Muscle of leg (tissue), 11 donors: ENCODE data around the gene PICK1. TPM values are rescaled to one million over a fixed set of nuclear protein-coding genes. Genes with fewer than 3 reads are reported as not detected.

ENCODE experiments used
- DNase-seq: peaks from one replicate; pipeline ENCODE4 v3.0.0; 2013
- H3K27ac ChIP-seq: one replicate; pipeline ENCODE4 v1.5.1; 2013; ENCODE audit warnings: mild to moderate bottlenecking, low read length, control low read depth
- H3K27me3 ChIP-seq: one replicate; pipeline ENCODE4 v1.6.1; 2013; ENCODE audit warnings: low read length; ENCODE audit not compliant: control insufficient read depth, insufficient read depth
- H3K36me3 ChIP-seq: one replicate; pipeline ENCODE4 v1.6.1; 2013; ENCODE audit warnings: low read length; ENCODE audit not compliant: control insufficient read depth, insufficient read depth
- H3K4me1 ChIP-seq: one replicate; pipeline ENCODE4 v1.6.1; 2013; ENCODE audit warnings: low read length; ENCODE audit not compliant: control insufficient read depth, insufficient read depth
- H3K4me3 ChIP-seq: one replicate; pipeline ENCODE4 v1.5.1; 2013; ENCODE audit warnings: low read length, control low read depth
- H3K9me3 ChIP-seq: replicated peaks from 2 replicates; pipeline ENCODE4 v1.6.1; 2013; ENCODE audit warnings: low read depth, low read length; ENCODE audit not compliant: control insufficient read depth
- WGBS: methylation state at CpG from one replicate; pipeline ENCODE4 v1.1.5; 2013; ENCODE audit warnings: missing lambda C conversion rate; ENCODE audit not compliant: insufficient coverage; 5-methylcytosine and 5-hydroxymethylcytosine counted together
- polyA plus RNA-seq, 8 donors: library from polyadenylated mRNA; unstranded; fragments of 120-200 nt; gene quantifications; one replicate each; pipeline versions ENCODE4 v1.2.1 to v1.2.3, GENCODE V29; 2013; ENCODE audit warnings: inconsistent platforms in 1 of 8, low replicate concordance in 1 of 8; ENCODE audit not compliant: insufficient read length in 8 of 8, insufficient read depth in 1 of 8
- total RNA-seq: library from RNA; stranded (reverse); fragments of 120-200 nt; gene quantifications from one replicate; pipeline ENCODE4 v1.2.4, GENCODE V29; 2013

PICK1 gene
- total and polyA plus RNA-seq, 9 donors, result 8.8 to 13.1 (median 10.6) TPM

GRCh38 chr22:38018938-38019827 is 38.0 kb upstream of the PICK1 start:
- H3K9me3 ChIP-seq, result no peaks in the 10 kb centered on the region
- no peak overlapping the region for H3K4me3 ChIP-seq
- no peak overlapping the region for H3K27ac ChIP-seq
- H3K27me3 ChIP-seq, result no peaks in the 10 kb centered on the region
- peaks cover 33% of the 10 kb centered on the region for H3K4me1 ChIP-seq
- WGBS, result 73% methylated on average over 6 of the region's 19 CpGs
- H3K36me3 ChIP-seq, result no peaks in the 10 kb centered on the region
- DNase-seq, result no peak

- Histone ChIP-seq H3K9me3 (no peaks in the 10 kb centered on the region), H3K36me3 (no peaks in the 10 kb centered on the region), H3K4me1 (peaks cover 36% of the 10 kb centered on the region), H3K27me3 (peaks cover 1% of the 10 kb centered on the region), H3K4me3 (no peak overlapping the region), H3K27ac (no peak overlapping the region)
- WGBS, result 72% methylated on average over 5 of the region's 6 CpGs
- no peak for DNase-seq
Observed at GRCh38 chr22:38021206-38021605, 36.0 kb upstream of the PICK1 start.

- no peak overlapping the region for H3K27ac ChIP-seq
- H3K9me3 ChIP-seq, result no peaks in the 10 kb centered on the region
- DNase-seq, result no peak
- H3K27me3 ChIP-seq, result peaks cover 4% of the 10 kb centered on the region
- H3K36me3 ChIP-seq, result no peaks in the 10 kb centered on the region
- no peak overlapping the region for H3K4me3 ChIP-seq
- H3K4me1 ChIP-seq, result peaks cover 38% of the 10 kb centered on the region
- WGBS, result 83% methylated on average over 3 of the region's 6 CpGs
Observed at GRCh38 chr22:38023045-38023444, 34.2 kb upstream of the PICK1 start.

- Histone ChIP-seq H3K36me3 (no peaks in the 10 kb centered on the region), H3K27me3 (peaks cover 4% of the 10 kb centered on the region), H3K27ac (no peak overlapping the region), H3K4me3 (no peak overlapping the region), H3K4me1 (peaks cover 51% of the 10 kb centered on the region), H3K9me3 (no peaks in the 10 kb centered on the region)
- WGBS, result 74% methylated on average over 7 of the region's 8 CpGs
- DNase-seq, result no peak
Observed at GRCh38 chr22:38025514-38025913, 31.7 kb upstream of the PICK1 start.

GRCh38 chr22:38026130-38027111 is 30.8 kb upstream of the PICK1 start:
- WGBS, result 52% methylated on average over 8 of the region's 22 CpGs
- Histone ChIP-seq H3K4me3 (no peak overlapping the region), H3K27me3 (peaks cover 4% of the 10 kb centered on the region), H3K4me1 (peaks cover 47% of the 10 kb centered on the region), H3K36me3 (no peaks in the 10 kb centered on the region), H3K27ac (peak overlapping the region; percentile 6), H3K9me3 (no peaks in the 10 kb centered on the region)
- DNase-seq, result no peak

- peaks cover 4% of the 10 kb centered on the region for H3K27me3 ChIP-seq
- DNase-seq, result peak; percentile 52
- no peak overlapping the region for H3K27ac ChIP-seq
- H3K4me1 ChIP-seq, result peaks cover 45% of the 10 kb centered on the region
- no peak overlapping the region for H3K4me3 ChIP-seq
- WGBS, result 52% methylated on average over 8 of the region's 9 CpGs
- H3K9me3 ChIP-seq, result no peaks in the 10 kb centered on the region
- no peaks in the 10 kb centered on the region for H3K36me3 ChIP-seq
Observed at GRCh38 chr22:38027487-38027886, 29.7 kb upstream of the PICK1 start.

- peaks cover 56% of the 10 kb centered on the region for H3K4me1 ChIP-seq
- no peak overlapping the region for H3K27ac ChIP-seq
- no peak overlapping the region for H3K4me3 ChIP-seq
- peaks cover 4% of the 10 kb centered on the region for H3K27me3 ChIP-seq
- DNase-seq, result no peak
- H3K9me3 ChIP-seq, result no peaks in the 10 kb centered on the region
- no peaks in the 10 kb centered on the region for H3K36me3 ChIP-seq
- WGBS, result 85% methylated on average over 14 of the region's 15 CpGs
Observed at GRCh38 chr22:38028344-38029130, 28.7 kb upstream of the PICK1 start.

- Histone ChIP-seq H3K36me3 (no peaks in the 10 kb centered on the region), H3K4me1 (peaks cover 64% of the 10 kb centered on the region), H3K27ac (no peak overlapping the region), H3K4me3 (no peak overlapping the region), H3K27me3 (peaks cover 4% of the 10 kb centered on the region), H3K9me3 (no peaks in the 10 kb centered on the region)
- DNase-seq, result no peak
Observed at GRCh38 chr22:38029370-38029769, 27.8 kb upstream of the PICK1 start.

GRCh38 chr22:38029901-38030300 is 27.3 kb upstream of the PICK1 start:
- peak overlapping the region; percentile 26 for H3K27ac ChIP-seq
- peaks cover 4% of the 10 kb centered on the region for H3K27me3 ChIP-seq
- no peak overlapping the region for H3K4me3 ChIP-seq
- peak; percentile 59 for DNase-seq
- no peaks in the 10 kb centered on the region for H3K9me3 ChIP-seq
- 25% methylated on average over 5 of the region's 5 CpGs for WGBS
- H3K4me1 ChIP-seq, result peaks cover 69% of the 10 kb centered on the region
- no peaks in the 10 kb centered on the region for H3K36me3 ChIP-seq
